Activated naive CD4-positive, alpha-beta T cell treated with anti-CD3 and anti-CD28 coated beads for 36 hours (primary cell): ENCODE data around the gene MAST3. TPM values are rescaled to one million over a fixed set of nuclear protein-coding genes. Genes with fewer than 3 reads are reported as not detected.
"Not testable (repeated sequence)": the region's sequence is repeated elsewhere in the genome, so short reads cannot be mapped to it uniquely, and the experiment has no call there.

Source experiments
- CTCF ChIA-PET: fragments of 350-600 bp; sonication (Branson Sonifier 250); formaldehyde crosslinking; loops from one replicate; lab custom pipeline; 2021; ENCODE audit warnings: antibody characterized with exemption; lab: Charles Lee
- DNase-seq: peaks from one replicate; pipeline ENCODE4 v3.0.0-alpha.2; 2020
- H3K27ac Mint-ChIP-seq: one replicate; pipeline ENCODE4 v1.8.0; 2021; ENCODE audit warnings: mild to moderate bottlenecking, mixed read lengths
- H3K27me3 Mint-ChIP-seq: one replicate; pipeline ENCODE4 v1.8.0; 2021; ENCODE audit warnings: low read depth, mixed read lengths
- H3K36me3 Mint-ChIP-seq: one replicate; pipeline ENCODE4 v1.8.0; 2021; ENCODE audit warnings: low read depth, mixed read lengths
- H3K4me1 Mint-ChIP-seq: one replicate; pipeline ENCODE4 v1.8.0; 2021; ENCODE audit warnings: low read depth, mixed read lengths
- H3K4me3 Mint-ChIP-seq: one replicate; pipeline ENCODE4 v1.8.0; 2021; ENCODE audit warnings: mild to moderate bottlenecking, moderate library complexity, mixed read lengths
- H3K9me3 Mint-ChIP-seq: one replicate; pipeline ENCODE4 v1.8.0; 2021; ENCODE audit warnings: mixed read lengths
- intact Hi-C: fragments of 100-400 bp; cut with micrococcal nuclease; formaldehyde crosslinking; loops from one replicate; pipeline ENCODE4 v1.15.1; 2023
- total RNA-seq, 2 experiments: library from RNA; stranded (reverse); gene quantifications; one replicate each; pipeline ENCODE4 v1.2.3, GENCODE V29; 2021

Gene MAST3
- total RNA-seq, 2 experiments from 2014 or later = 12.8 to 13.5 TPM

- H3K27ac Mint-ChIP-seq = no peak overlapping the region
- intact Hi-C loops = no loop called here
- CTCF ChIA-PET = interaction anchor here (1.0 to 2.9 kb wide), 3 partner anchors 8 to 63 kb away, joined by 3 to 19 read pairs (median 4); no protein-coding TSS in a partner anchor
- no peaks in the 10 kb centered on the region for H3K9me3 Mint-ChIP-seq
- DNase-seq = no peak
- H3K27me3 Mint-ChIP-seq = no peaks in the 10 kb centered on the region
- H3K4me1 Mint-ChIP-seq = peaks cover 23% of the 10 kb centered on the region
- peak overlapping the region; percentile 71 for H3K4me3 Mint-ChIP-seq
- H3K36me3 Mint-ChIP-seq = no peaks in the 10 kb centered on the region
These were observed 7.2 kb downstream of the MAST3 start for GRCh38 chr19:18104793-18105131.

- H3K27ac Mint-ChIP-seq, H3K27me3 Mint-ChIP-seq, H3K36me3 Mint-ChIP-seq, intact Hi-C loops, DNase-seq, H3K9me3 Mint-ChIP-seq, H3K4me3 Mint-ChIP-seq: not testable (repeated sequence)
- peaks cover 20% of the 10 kb centered on the region for H3K4me1 Mint-ChIP-seq
- CTCF ChIA-PET = interaction anchor here (1.2 to 2.9 kb wide), 2 partner anchors 7 to 14 kb away, joined by 4 to 19 read pairs; no protein-coding TSS in a partner anchor
These were observed 7.7 kb downstream of the MAST3 start for GRCh38 chr19:18105259-18105658.

- Mint-ChIP-seq H3K4me3 (no peak overlapping the region), H3K4me1 (peaks cover 23% of the 10 kb centered on the region), H3K27me3 (no peaks in the 10 kb centered on the region), H3K36me3 (no peaks in the 10 kb centered on the region), H3K27ac (no peak overlapping the region), H3K9me3 (no peaks in the 10 kb centered on the region)
- no peak for DNase-seq
- CTCF ChIA-PET = no interaction called here
- intact Hi-C loops = no loop called here
These were observed 9.7 kb downstream of the MAST3 start for GRCh38 chr19:18107235-18107634.

- CTCF ChIA-PET = interaction anchor here (0.8 to 0.9 kb wide), 2 partner anchors 19 to 45 kb away, joined by 3 to 5 read pairs; no protein-coding TSS in a partner anchor
- no peaks in the 10 kb centered on the region for H3K36me3 Mint-ChIP-seq
- peak overlapping the region; percentile 61 for H3K4me3 Mint-ChIP-seq
- no peak for DNase-seq
- intact Hi-C loops = no loop called here
- peaks cover 22% of the 10 kb centered on the region for H3K4me1 Mint-ChIP-seq
- H3K27ac Mint-ChIP-seq = no peak overlapping the region
- H3K27me3 Mint-ChIP-seq = no peaks in the 10 kb centered on the region
- H3K9me3 Mint-ChIP-seq = no peaks in the 10 kb centered on the region
These were observed 11.3 kb downstream of the MAST3 start for GRCh38 chr19:18108897-18109296.

GRCh38 chr19:18109341-18109732 lies 11.8 kb downstream of the MAST3 start:
- Mint-ChIP-seq H3K4me3 (peak overlapping the region; percentile 61), H3K27me3 (no peaks in the 10 kb centered on the region), H3K4me1 (peaks cover 21% of the 10 kb centered on the region), H3K9me3 (no peaks in the 10 kb centered on the region), H3K36me3 (no peaks in the 10 kb centered on the region), H3K27ac (no peak overlapping the region)
- intact Hi-C loops = no loop called here
- DNase-seq = no peak
- CTCF ChIA-PET = interaction anchor here (0.8 to 1.5 kb wide), 4 partner anchors 19 to 143 kb away, joined by 3 to 5 read pairs (median 4); no protein-coding TSS in a partner anchor

GRCh38 chr19:18109733-18110608 lies 12.4 kb downstream of the MAST3 start:
- intact Hi-C loops = no loop called here
- no peaks in the 10 kb centered on the region for H3K9me3 Mint-ChIP-seq
- peaks cover 15% of the 10 kb centered on the region for H3K4me1 Mint-ChIP-seq
- no peak overlapping the region for H3K27ac Mint-ChIP-seq
- H3K36me3 Mint-ChIP-seq = no peaks in the 10 kb centered on the region
- H3K4me3 Mint-ChIP-seq = peak overlapping the region; percentile 71
- H3K27me3 Mint-ChIP-seq = no peaks in the 10 kb centered on the region
- peak; percentile 49 for DNase-seq
- CTCF ChIA-PET = interaction anchor here (0.5 to 3.5 kb wide), 5 partner anchors 12 to 142 kb away, joined by 3 to 35 read pairs (median 4); partner anchors contain the start of gene MAST3

GRCh38 chr19:18110609-18111232 lies 13.1 kb downstream of the MAST3 start:
- H3K4me1 Mint-ChIP-seq = peaks cover 15% of the 10 kb centered on the region
- H3K27me3 Mint-ChIP-seq = no peaks in the 10 kb centered on the region
- no peak overlapping the region for H3K27ac Mint-ChIP-seq
- CTCF ChIA-PET = interaction anchor here (0.8 to 3.5 kb wide), 8 partner anchors 13 to 141 kb away, joined by 3 to 35 read pairs (median 4); partner anchors contain the start of gene MAST3
- no peaks in the 10 kb centered on the region for H3K9me3 Mint-ChIP-seq
- peak overlapping the region; percentile 71 for H3K4me3 Mint-ChIP-seq
- H3K36me3 Mint-ChIP-seq = no peaks in the 10 kb centered on the region
- DNase-seq = no peak
- intact Hi-C loops = no loop called here

- no peak overlapping the region for H3K4me3 Mint-ChIP-seq
- peak; percentile 88 for DNase-seq
- CTCF ChIA-PET = interaction anchor here (0.6 to 3.5 kb wide), 31 partner anchors 9 to 664 kb away, joined by 3 to 35 read pairs (median 4); partner anchors contain the start of genes JUND and MAST3
- H3K27me3 Mint-ChIP-seq = no peaks in the 10 kb centered on the region
- intact Hi-C loops = loop anchor here (1.0 kb wide), 4 partner anchors 39 to 139 kb away; no protein-coding TSS in a partner anchor
- H3K36me3 Mint-ChIP-seq = no peaks in the 10 kb centered on the region
- no peak overlapping the region for H3K27ac Mint-ChIP-seq
- H3K4me1 Mint-ChIP-seq = peaks cover 22% of the 10 kb centered on the region
- H3K9me3 Mint-ChIP-seq = no peaks in the 10 kb centered on the region
These were observed 15.5 kb downstream of the MAST3 start for GRCh38 chr19:18112989-18113478.

GRCh38 chr19:18113827-18114226 lies 16.2 kb downstream of the MAST3 start:
- DNase-seq = no peak
- H3K4me1 Mint-ChIP-seq = peaks cover 27% of the 10 kb centered on the region
- H3K27me3 Mint-ChIP-seq = no peaks in the 10 kb centered on the region
- H3K27ac Mint-ChIP-seq = no peak overlapping the region
- no peaks in the 10 kb centered on the region for H3K36me3 Mint-ChIP-seq
- intact Hi-C loops = loop anchor here (1.0 kb wide), 4 partner anchors 38 to 138 kb away; no protein-coding TSS in a partner anchor
- CTCF ChIA-PET = interaction anchor here (0.6 to 3.5 kb wide), 15 partner anchors 8 to 665 kb away, joined by 3 to 35 read pairs (median 5); partner anchors contain the start of gene JUND
- H3K4me3 Mint-ChIP-seq = no peak overlapping the region
- H3K9me3 Mint-ChIP-seq = no peaks in the 10 kb centered on the region

GRCh38 chr19:18114483-18114882 lies 16.9 kb downstream of the MAST3 start:
- intact Hi-C loops = no loop called here
- Mint-ChIP-seq H3K9me3 (no peaks in the 10 kb centered on the region), H3K4me1 (peaks cover 28% of the 10 kb centered on the region), H3K27me3 (no peaks in the 10 kb centered on the region), H3K27ac (no peak overlapping the region), H3K4me3 (no peak overlapping the region), H3K36me3 (no peaks in the 10 kb centered on the region)
- DNase-seq = no peak
- CTCF ChIA-PET = interaction anchor here (3.3 kb wide), 1 partner anchor 46 kb away, joined by 15 read pairs; no protein-coding TSS in a partner anchor

- Mint-ChIP-seq H3K27ac (peak overlapping the region; percentile 37), H3K36me3 (no peaks in the 10 kb centered on the region)
These were observed 19.8 kb downstream of the MAST3 start for GRCh38 chr19:18117364-18117691.

More at GRCh38 chr19:18117364-18117691, 19.8 kb downstream of the MAST3 start:
- no peaks in the 10 kb centered on the region for H3K27me3 Mint-ChIP-seq
- H3K4me3 Mint-ChIP-seq = peak overlapping the region; percentile 71
- DNase-seq = no peak
- intact Hi-C loops = loop anchor here (1.0 kb wide), 1 partner anchor 75 kb away; no protein-coding TSS in a partner anchor
- H3K4me1 Mint-ChIP-seq = peaks cover 35% of the 10 kb centered on the region
- CTCF ChIA-PET = interaction anchor here (1.0 to 1.7 kb wide), 2 partner anchors 35 to 110 kb away, joined by 3 read pairs; partner anchors contain the start of gene PIK3R2
- H3K9me3 Mint-ChIP-seq = no peaks in the 10 kb centered on the region
